Measurements from ENCODE around the gene OPN4. TPM values are rescaled to one million over a fixed set of nuclear protein-coding genes. Genes with fewer than 3 reads are reported as not detected.

Gene OPN4
- total RNA-seq, 1 donor from 2014 or later: not detected

DNA sequence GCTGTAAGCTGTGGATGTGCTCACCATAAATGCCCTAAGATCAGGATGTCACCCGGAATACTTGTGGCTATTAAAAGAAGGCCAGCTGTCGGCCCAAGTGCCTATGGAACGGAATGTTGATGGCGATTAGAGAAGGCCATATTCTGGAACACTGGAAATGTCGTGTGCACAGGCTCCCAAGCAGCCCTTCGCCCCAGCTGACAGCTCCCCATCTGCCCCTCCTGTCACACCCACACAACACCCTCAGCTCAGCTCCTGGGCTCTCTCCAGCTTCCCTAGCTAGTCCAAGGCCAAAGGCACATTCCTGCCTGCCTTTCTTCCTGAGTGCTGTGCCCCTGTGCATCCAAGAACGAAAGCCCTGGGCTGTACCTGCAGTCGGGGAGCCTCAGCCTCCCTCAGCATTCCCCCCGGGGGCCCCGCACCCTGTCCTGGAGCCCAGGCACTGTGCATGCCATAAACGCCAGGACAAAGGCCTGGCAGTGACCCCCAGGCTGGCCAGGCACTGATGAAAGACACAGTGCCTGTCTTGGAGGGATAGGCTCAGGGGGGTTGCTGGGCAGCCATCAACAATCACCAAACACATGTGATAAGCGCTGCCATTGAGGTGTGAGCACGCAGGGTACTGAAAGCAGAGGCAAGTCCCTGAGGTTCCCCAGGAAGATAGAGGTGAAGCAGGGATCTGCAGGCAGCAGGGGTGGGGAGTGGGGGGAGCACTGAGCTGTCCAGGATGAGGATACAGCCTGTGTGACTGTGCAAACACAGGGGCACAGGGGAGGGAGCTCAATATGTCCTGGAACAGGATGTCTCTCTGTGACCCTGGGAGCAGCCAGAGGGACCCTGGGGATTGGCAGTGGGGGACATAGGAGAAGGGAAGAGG, 10.2 kb downstream of the OPN4 start:
- DNase-seq (ENCODE audit: low read depth) (no peak), FAIRE-seq (no peak)
- peaks cover 10% of the 10 kb centered on the region for H3K27me3 Mint-ChIP-seq (ENCODE audit: low read depth, unreplicated experiment)
- Histone ChIP-seq H3K27ac (ENCODE audit: low read depth, low read length) (no peak overlapping the region), H3K9ac (ENCODE audit: low read length) (no peak overlapping the region), H3K4me1 (ENCODE audit: insufficient read depth, low read length) (peaks cover 16% of the 10 kb centered on the region), H3K36me3 (ENCODE audit: insufficient read depth, low read length) (no peaks in the 10 kb centered on the region), H3K4me3 (ENCODE audit: insufficient read depth, low read depth, low read length) (no peak overlapping the region), H3K79me2 (ENCODE audit: insufficient read depth, low read length) (no peaks in the 10 kb centered on the region), H4K20me1 (ENCODE audit: insufficient read depth, low read length) (no peaks in the 10 kb centered on the region), H2AFZ (ENCODE audit: low read depth, low read length) (no peak overlapping the region), H3K9me3 (ENCODE audit: insufficient read depth, low read depth, low read length) (no peaks in the 10 kb centered on the region), H3K4me2 (ENCODE audit: low read length) (no peak overlapping the region), H3K27me3 (ENCODE audit: insufficient read depth, low read length) (no peaks in the 10 kb centered on the region)
- peak overlapping the region; percentile 27 for H3K27ac Mint-ChIP-seq (ENCODE audit: unreplicated experiment)
- TF ChIP-seq, protein P1, sequence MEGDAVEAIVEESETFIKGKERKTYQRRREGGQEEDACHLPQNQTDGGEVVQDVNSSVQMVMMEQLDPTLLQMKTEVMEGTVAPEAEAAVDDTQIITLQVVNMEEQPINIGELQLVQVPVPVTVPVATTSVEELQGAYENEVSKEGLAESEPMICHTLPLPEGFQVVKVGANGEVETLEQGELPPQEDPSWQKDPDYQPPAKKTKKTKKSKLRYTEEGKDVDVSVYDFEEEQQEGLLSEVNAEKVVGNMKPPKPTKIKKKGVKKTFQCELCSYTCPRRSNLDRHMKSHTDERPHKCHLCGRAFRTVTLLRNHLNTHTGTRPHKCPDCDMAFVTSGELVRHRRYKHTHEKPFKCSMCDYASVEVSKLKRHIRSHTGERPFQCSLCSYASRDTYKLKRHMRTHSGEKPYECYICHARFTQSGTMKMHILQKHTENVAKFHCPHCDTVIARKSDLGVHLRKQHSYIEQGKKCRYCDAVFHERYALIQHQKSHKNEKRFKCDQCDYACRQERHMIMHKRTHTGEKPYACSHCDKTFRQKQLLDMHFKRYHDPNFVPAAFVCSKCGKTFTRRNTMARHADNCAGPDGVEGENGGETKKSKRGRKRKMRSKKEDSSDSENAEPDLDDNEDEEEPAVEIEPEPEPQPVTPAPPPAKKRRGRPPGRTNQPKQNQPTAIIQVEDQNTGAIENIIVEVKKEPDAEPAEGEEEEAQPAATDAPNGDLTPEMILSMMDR (IDR thresholded peaks at IDR 0.05; ENCODE audit: insufficient read depth, low read depth, low read length): no peak
- TF ChIP-seq EZH2 (IDR thresholded peaks at IDR 0.05; ENCODE audit: insufficient read depth, low read length): no peak
- H3K36me3 Mint-ChIP-seq (ENCODE audit: low read depth, unreplicated experiment): no peaks in the 10 kb centered on the region
- H3K4me3 Mint-ChIP-seq (ENCODE audit: unreplicated experiment): no peak overlapping the region
- no peaks in the 10 kb centered on the region for H3K9me3 Mint-ChIP-seq (ENCODE audit: unreplicated experiment)
- peaks cover 24% of the 10 kb centered on the region for H3K4me1 Mint-ChIP-seq (ENCODE audit: low read depth, unreplicated experiment)

DNA sequence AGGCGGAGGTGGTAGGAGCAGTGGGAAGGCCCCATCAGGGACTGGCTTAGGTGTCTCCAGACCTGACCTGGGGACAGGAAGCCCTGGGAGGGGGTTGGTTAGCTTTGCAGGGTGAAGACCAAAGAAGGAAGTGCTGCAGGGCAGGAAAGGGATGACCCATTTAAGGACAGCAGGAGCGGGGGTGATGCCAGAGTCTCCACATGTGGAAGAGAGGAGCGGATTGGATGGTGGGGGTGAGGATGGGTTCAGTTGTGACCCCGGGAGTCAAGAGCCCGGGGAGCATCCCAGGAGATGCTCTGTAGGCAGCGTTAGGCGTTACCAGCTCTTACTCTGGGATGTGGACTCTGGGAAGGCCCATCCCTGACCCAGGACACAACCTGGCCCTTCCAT, 10.9 kb downstream of the OPN4 start:
- H3K79me2 ChIP-seq (ENCODE audit: insufficient read depth, low read length): no peaks in the 10 kb centered on the region
- H3K27me3 ChIP-seq (ENCODE audit: insufficient read depth, low read length): no peaks in the 10 kb centered on the region
- H4K20me1 ChIP-seq (ENCODE audit: insufficient read depth, low read length): no peaks in the 10 kb centered on the region
- H3K27ac ChIP-seq (ENCODE audit: low read depth, low read length): no peak overlapping the region
- no peaks in the 10 kb centered on the region for H3K36me3 ChIP-seq (ENCODE audit: insufficient read depth, low read length)
- FAIRE-seq (no peak), DNase-seq (ENCODE audit: low read depth) (no peak)
- no peak overlapping the region for H3K4me2 ChIP-seq (ENCODE audit: low read length)
- no peak overlapping the region for H3K9ac ChIP-seq (ENCODE audit: low read length)
- Mint-ChIP-seq H3K27ac (ENCODE audit: unreplicated experiment) (peak overlapping the region; percentile 27), H3K36me3 (ENCODE audit: low read depth, unreplicated experiment) (no peaks in the 10 kb centered on the region), H3K4me1 (ENCODE audit: low read depth, unreplicated experiment) (peaks cover 24% of the 10 kb centered on the region), H3K9me3 (ENCODE audit: unreplicated experiment) (no peaks in the 10 kb centered on the region), H3K27me3 (ENCODE audit: low read depth, unreplicated experiment) (peaks cover 10% of the 10 kb centered on the region), H3K4me3 (ENCODE audit: unreplicated experiment) (no peak overlapping the region)
- H3K4me3 ChIP-seq (ENCODE audit: insufficient read depth, low read depth, low read length): no peak overlapping the region
- TF ChIP-seq, protein P1 (IDR thresholded peaks at IDR 0.05; ENCODE audit: insufficient read depth, low read depth, low read length): no peak
- TF ChIP-seq EZH2 (IDR thresholded peaks at IDR 0.05; ENCODE audit: insufficient read depth, low read length): no peak
- no peak overlapping the region for H2AFZ ChIP-seq (ENCODE audit: low read depth, low read length)
- no peaks in the 10 kb centered on the region for H3K9me3 ChIP-seq (ENCODE audit: insufficient read depth, low read depth, low read length)
- peaks cover 17% of the 10 kb centered on the region for H3K4me1 ChIP-seq (ENCODE audit: insufficient read depth, low read length)

DNA sequence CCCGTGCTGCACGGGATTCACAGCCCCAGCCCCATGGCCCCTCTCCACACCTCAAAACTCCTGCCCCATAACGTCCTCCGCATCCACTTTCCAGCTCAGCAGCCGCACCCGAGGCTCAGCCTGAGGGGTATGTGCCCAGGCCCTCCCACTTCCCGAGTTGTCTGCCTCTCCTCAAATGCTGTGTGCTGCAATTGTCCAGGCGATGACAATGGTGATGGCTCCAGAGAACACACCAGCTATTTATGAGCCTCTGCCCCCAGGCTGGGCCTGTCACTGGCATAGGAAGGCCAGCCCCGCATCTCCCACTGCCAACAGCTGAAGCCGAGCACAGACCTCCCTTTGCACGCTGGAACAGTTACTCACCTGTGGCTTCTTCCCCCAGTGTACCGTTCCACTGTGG, 11.5 kb downstream of the OPN4 start:
- DNase-seq (ENCODE audit: low read depth) (no peak), FAIRE-seq (no peak)
- no peak overlapping the region for H3K4me3 ChIP-seq (ENCODE audit: insufficient read depth, low read depth, low read length)
- H4K20me1 ChIP-seq (ENCODE audit: insufficient read depth, low read length): no peaks in the 10 kb centered on the region
- Mint-ChIP-seq H3K9me3 (ENCODE audit: unreplicated experiment) (no peaks in the 10 kb centered on the region), H3K27ac (ENCODE audit: unreplicated experiment) (no peak overlapping the region), H3K36me3 (ENCODE audit: low read depth, unreplicated experiment) (no peaks in the 10 kb centered on the region), H3K4me3 (ENCODE audit: unreplicated experiment) (no peak overlapping the region), H3K4me1 (ENCODE audit: low read depth, unreplicated experiment) (peaks cover 24% of the 10 kb centered on the region), H3K27me3 (ENCODE audit: low read depth, unreplicated experiment) (peaks cover 8% of the 10 kb centered on the region)
- H3K27me3 ChIP-seq (ENCODE audit: insufficient read depth, low read length): no peaks in the 10 kb centered on the region
- H3K4me2 ChIP-seq (ENCODE audit: low read length): no peak overlapping the region
- H3K9ac ChIP-seq (ENCODE audit: low read length): no peak overlapping the region
- no peak overlapping the region for H3K27ac ChIP-seq (ENCODE audit: low read depth, low read length)
- H3K4me1 ChIP-seq (ENCODE audit: insufficient read depth, low read length): peaks cover 17% of the 10 kb centered on the region
- H3K79me2 ChIP-seq (ENCODE audit: insufficient read depth, low read length): no peaks in the 10 kb centered on the region
- no peaks in the 10 kb centered on the region for H3K9me3 ChIP-seq (ENCODE audit: insufficient read depth, low read depth, low read length)
- H2AFZ ChIP-seq (ENCODE audit: low read depth, low read length): no peak overlapping the region
- no peaks in the 10 kb centered on the region for H3K36me3 ChIP-seq (ENCODE audit: insufficient read depth, low read length)
- TF ChIP-seq, protein P1 (IDR thresholded peaks at IDR 0.05; ENCODE audit: insufficient read depth, low read depth, low read length): no peak

Data from astrocyte (in vitro differentiated cells and primary cell).